Astrocyte (in vitro differentiated cells and primary cell): Measurements from ENCODE around the gene CXorf49B.
"Not testable (repeated sequence)": the region's sequence is repeated elsewhere in the genome, so short reads cannot be mapped to it uniquely, and the experiment has no call there.

Experiments
- EZH2 ChIP-seq: IDR thresholded peaks from 2 replicates; pipeline ENCODE4 v1.6.1; 2012; ENCODE audit warnings: mild to moderate bottlenecking, low read length, inconsistent platforms; ENCODE audit not compliant: insufficient read depth
- TF ChIP-seq, protein P1 (sequence below): IDR thresholded peaks from 2 replicates; pipeline ENCODE4 v1.5.1; 2011; ENCODE audit warnings: low read depth, mild to moderate bottlenecking, inconsistent platforms, low read length, moderate library complexity; ENCODE audit not compliant: insufficient read depth

DNA sequence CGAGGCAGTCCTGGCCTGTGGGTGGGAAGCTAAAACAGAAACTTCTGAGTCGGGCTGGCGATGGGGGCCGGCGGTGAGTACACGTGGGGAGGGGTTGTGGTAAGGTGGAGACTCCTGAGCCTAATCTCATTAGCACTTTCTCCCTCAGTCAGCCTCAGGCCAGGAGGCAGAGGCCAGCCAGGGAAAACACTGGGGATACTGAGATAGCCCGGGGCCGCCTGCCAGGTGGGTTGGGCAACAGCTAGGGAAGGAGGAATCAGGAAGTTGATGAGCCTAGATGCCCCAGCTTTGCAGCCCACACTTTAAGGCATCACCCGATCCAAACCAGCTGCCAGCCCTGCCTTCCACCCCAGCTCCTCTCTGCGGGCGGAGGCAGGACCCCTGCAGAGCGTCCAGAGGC lies 46.8 kb upstream of the CXorf49B start:
- TF ChIP-seq, protein P1, sequence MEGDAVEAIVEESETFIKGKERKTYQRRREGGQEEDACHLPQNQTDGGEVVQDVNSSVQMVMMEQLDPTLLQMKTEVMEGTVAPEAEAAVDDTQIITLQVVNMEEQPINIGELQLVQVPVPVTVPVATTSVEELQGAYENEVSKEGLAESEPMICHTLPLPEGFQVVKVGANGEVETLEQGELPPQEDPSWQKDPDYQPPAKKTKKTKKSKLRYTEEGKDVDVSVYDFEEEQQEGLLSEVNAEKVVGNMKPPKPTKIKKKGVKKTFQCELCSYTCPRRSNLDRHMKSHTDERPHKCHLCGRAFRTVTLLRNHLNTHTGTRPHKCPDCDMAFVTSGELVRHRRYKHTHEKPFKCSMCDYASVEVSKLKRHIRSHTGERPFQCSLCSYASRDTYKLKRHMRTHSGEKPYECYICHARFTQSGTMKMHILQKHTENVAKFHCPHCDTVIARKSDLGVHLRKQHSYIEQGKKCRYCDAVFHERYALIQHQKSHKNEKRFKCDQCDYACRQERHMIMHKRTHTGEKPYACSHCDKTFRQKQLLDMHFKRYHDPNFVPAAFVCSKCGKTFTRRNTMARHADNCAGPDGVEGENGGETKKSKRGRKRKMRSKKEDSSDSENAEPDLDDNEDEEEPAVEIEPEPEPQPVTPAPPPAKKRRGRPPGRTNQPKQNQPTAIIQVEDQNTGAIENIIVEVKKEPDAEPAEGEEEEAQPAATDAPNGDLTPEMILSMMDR: not testable (repeated sequence)
- TF ChIP-seq EZH2: not testable (repeated sequence)
